GM18517 (cell line): Measurements from ENCODE around the gene AFAP1.

Source experiments
- ATAC-seq: cut with Tn5 transposase; IDR thresholded peaks from one replicate; pipeline ENCODE4 v1.9.1; 2021; ENCODE audit warnings: mild to moderate bottlenecking, moderate library complexity; ENCODE audit not compliant: unreplicated experiment

The AFAP1 gene

DNA sequence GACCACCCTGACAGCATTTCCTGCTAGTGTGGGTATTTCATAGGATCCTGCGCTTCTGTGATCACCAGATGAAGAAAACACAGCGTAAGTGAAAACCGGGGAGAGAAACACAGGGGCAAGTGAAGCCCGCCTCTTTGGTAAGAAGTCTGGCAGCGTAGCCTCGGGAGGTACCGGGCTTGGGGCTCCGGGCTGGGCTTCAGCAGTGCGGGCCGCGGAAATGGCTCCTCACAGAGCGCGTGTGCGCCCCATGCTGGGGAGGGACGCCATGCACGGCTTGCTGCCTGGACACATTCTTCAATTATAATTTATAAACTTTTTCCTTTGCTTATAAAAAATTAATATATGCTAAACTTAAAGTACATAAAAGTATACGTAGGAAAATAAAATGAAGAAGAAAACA lies 151.5 kb downstream of the AFAP1 start:
- no peak for ATAC-seq

DNA sequence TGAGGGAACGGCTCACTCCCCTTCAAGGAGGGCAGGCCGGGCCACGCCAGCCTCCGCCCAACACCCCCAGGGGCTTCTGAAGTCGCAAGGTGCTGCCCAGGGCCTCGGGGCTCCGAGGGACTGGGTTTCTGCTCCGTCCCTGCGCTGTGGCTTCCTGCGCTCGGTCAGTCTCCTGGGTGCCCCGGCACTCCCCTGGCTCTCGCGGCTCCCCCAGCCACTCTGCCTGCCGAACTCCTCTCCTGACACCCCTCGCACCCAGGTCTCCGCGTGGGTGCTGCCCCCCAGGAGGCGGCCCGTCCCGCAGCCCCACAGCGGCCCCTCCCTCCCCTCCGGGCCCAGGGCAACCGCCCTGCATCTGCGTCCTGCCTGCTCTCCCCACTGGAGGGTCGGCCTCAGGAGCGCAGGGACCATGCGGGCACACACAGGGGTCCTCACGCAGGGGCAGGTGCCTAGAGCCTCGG lies 151.9 kb downstream of the AFAP1 start:
- ATAC-seq: no peak

DNA sequence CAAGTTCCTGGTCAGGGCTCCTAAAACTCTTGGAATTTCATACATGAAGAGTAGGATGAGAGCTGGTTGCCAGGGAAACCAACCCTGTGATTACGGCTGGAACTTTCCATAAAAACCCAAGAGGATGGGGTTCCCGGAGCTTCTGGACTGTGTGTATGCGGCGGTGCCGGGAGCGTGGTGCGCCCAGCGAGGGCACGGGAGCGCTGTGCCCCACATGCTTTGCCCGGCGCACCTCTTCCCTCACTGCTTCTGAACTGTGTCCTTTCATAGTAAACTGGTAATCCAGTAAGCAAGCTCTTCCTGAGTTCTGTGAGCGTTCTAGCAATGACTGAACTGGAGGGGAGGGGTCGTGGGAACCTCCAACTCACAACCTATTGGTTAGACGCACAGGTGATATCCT lies 152.6 kb downstream of the AFAP1 start:
- no peak for ATAC-seq

DNA sequence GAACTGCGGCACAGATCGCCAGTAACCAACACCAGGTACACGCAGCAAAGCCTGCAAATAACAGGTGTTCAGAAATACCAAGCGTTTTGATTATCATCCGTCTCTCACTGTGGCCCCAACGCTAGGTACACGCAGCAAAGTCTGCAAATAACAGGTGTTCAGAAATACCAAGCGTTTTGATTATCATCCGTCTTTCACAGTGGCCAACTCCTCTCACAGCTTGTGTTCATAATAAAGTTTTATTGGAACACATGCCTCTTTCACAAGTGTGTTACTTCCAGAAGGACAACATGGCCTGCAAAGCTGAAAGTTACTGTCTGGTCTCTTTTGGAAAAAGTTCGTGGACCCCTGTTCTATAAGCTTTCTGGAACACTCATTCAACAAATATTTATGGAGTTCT lies 153.1 kb downstream of the AFAP1 start:
- no peak for ATAC-seq

DNA sequence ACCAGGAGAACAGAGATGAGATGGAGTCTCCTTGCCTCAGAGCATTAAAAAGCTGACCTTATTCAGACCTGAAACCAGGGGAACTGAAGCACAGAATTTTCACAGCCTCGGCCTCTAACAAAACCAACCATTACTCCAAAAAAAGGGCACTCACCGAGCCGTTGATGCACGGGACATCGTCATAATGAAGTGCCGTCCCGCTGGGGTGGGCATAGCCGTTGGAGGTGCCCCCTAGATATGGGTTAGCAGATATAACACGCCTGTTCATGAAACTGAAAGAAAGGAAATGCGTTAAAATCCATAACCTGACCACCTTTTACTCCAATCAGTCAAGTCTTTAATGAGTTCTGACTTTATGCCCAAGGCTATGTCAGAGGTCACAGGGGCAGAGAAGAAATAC lies 153.6 kb downstream of the AFAP1 start:
- ATAC-seq: no peak

DNA sequence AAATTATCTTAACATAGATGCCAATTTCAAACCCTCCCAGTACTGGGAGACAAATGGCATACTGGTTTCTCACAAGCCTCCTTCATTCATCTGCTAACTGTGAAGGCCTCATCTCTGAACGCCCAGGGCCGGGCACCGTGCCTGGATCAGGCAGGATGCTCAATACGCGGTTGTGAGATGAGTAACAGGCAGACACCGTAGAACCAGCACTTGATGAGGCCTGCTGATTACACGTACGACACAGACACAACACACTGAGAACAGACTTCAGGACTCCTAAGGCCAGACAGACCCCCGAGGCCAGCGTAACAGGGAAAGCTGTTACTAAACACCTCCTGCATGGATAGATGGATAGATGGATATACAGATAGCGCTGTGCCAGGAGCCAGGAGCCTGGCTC lies 154.6 kb downstream of the AFAP1 start:
- ATAC-seq: no peak

DNA sequence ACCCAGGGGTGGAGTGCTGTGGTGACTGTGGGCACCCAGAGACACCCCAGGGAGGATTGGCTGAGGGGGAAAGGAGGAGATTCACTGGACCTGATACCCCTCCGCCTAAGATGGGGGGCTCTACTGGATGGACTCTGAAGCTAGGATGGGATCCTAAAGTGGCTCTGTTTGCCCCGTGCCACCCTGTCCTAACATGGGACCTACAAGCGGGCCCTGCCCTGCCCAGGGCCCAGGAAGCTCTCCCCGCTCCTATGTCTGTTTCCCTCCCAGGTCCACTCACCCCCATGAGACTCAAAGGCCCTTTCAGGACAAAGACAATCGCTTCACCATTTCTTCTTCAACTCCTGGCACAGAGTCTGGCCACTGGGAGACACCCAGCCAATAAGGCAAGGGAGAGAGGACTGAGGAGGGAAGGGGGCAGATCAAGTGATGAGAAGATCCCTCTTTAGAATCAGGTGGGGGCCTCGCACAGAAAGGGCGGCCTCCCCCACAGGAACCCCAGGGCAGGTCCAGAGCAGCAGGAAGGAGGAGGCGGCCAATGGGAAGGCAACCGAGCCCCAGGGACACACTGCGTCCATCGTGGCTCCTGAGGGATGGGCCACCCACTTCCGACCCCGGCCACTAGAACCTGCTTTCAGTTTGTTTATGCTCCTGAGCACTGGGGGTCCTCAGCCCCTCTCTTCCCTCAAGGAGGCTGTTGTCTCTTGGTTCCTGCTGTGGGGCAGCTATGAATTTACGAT lies 155.4 kb downstream of the AFAP1 start:
- no peak for ATAC-seq

DNA sequence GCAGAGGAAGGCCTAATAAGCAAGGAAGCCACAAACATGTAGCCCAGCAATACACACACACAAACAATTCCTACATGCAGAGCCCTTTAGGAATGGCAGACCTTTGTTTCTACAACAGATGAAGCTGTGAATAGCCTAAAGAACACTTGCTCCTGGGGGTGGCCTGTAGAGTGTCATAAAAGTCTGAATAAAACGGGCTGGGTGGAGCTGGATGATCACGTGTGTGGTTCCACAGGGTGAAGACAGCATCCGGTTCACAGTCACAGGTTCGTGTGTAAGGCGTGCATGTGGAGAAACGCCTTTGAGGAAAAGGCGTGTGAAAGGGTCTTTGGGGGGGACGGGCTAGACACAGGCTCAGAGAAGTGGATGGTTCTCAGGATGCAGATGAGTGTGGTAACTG lies 156.1 kb downstream of the AFAP1 start:
- no peak for ATAC-seq

DNA sequence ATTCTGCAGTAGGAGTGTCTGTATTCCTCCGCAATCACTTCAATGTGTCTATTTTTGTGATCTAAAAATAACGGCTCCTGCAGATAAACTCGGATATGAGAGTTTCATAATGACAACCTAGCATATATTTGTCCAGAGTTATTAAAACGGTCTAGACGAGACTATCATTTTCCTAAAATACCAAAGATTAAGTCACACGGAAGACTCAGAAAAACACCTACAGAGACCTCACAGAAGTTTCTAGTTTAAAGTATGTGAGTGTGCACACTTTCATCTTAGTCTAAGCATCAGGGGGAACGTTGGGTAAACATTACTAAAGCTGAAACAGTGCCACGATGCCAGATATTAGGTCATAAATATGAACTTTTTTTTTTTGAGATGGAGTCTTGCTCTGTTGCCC lies 156.9 kb downstream of the AFAP1 start:
- no peak for ATAC-seq

DNA sequence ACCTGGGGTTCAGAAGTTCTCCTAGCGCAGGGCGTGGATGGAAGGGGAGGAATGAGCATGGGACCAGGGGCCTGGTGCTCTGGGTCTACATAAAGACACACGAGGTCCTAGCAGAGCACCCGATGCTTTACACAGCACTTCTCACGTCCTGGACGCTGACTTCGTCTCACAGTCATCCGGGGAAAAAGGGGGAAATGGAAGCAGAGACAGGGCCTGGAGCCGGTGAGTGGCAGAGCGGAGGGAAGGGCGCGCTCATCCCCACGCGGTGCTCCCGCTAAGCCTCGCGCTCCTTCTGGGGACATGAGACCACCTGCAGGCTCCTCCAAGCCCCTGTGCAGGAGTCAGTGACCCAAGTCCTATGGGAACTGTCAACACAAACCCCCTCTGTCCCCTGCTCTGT lies 157.7 kb downstream of the AFAP1 start:
- no peak for ATAC-seq

DNA sequence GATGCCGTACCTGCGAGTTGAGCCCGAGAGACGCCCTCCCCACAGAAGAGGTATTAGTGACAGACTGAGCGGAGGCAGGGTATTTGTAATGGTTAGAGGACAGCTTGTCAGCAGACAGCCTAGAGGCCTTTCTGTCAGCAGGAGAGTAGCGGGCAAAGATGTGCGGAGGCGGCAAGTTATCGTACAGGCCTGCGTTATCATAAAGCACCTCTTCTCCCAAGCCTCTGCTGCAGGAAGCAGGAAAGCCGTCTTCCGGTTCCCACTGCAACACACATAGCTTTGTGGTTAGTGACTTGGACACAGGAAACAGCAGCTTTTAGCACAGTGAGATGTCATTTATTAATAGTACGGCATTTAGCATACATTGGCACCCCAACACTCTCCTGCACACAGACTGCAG lies 158.3 kb downstream of the AFAP1 start:
- ATAC-seq: no peak

DNA sequence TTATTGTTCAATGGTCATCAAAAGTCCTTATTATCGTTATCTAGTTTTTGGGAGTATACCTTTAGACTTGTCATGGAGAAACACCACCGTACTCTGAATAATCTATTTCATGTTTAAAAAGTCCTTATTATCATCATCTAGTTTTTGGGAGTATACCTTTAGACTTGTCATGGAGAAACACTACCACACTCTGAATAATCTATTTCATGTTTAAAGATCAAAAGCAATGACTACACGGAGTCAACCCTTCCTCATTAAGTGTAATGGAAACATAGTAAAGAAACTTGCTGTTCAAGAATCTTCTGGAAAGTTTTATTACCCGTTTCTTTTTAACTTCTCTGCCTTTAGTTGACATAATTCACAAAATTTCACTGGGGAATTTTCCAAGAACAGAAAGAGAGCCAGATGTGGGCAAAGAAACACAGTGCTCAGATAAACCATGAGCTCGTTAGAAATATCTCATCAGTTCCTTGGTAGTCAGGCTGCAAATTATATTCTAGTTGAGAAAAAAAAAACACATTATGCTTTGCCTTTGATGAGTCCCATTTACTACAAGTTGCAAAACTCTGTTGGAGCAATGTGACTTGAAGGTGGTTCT lies 158.8 kb downstream of the AFAP1 start:
- ATAC-seq: no peak

DNA sequence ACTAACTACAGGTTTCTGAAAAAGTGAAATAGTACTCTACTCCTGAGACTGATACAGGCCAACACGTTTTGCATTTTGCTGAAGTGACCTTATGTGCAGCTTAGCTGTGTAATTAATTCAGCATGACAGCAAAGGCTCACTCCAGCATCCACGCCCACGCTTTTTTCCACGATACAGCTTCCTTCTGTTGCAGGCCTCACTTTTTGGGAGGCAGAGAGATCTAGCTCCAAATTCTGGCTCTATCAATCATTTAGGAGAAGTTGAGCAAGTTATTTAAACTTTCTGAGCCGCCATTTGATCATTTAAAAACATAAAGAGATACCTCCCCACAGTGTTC lies 160.3 kb downstream of the AFAP1 start:
- no peak for ATAC-seq

DNA sequence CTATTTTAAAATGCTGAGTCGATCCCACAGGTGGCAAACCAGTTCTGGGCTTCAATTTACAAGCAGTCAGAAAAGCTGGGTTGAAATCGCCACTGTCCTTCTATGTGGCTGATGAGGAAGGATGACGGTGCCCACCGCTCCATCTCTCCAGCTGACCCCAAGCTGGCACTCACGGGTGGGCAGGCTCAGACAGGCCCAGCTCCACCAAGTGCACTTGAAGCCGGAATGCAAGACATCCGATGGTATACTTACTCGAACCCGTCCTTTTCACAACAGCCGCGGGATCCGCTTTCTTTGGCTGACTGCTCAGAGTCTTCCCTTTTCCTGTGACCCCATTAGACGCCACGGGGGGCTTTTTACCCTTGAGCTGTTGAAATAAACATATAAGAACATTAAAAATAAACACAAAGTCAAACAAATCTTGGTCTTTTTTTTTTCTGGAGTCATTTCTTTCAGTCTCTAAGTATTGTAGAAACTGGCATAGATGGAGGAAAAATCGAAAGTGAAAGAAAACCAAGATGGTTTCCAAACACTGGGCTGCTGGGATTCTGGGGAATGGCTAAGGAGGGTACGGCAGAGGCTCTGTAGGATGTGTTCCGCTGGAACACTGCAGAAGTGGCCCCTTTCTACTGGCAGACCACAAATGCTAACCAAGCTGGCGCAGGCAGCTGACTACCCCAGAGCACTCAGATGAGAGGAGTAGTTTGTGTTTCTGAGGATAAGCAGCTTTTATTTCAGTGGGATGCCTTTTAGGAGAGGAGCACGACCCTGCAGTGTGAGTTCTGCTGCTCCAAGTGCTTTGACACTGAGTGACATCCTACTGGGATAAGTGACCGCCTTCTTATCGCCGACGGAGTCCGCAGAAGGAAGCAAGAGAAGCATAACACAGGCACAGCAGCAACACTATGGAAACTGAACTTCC lies 160.9 kb downstream of the AFAP1 start:
- no peak for ATAC-seq

DNA sequence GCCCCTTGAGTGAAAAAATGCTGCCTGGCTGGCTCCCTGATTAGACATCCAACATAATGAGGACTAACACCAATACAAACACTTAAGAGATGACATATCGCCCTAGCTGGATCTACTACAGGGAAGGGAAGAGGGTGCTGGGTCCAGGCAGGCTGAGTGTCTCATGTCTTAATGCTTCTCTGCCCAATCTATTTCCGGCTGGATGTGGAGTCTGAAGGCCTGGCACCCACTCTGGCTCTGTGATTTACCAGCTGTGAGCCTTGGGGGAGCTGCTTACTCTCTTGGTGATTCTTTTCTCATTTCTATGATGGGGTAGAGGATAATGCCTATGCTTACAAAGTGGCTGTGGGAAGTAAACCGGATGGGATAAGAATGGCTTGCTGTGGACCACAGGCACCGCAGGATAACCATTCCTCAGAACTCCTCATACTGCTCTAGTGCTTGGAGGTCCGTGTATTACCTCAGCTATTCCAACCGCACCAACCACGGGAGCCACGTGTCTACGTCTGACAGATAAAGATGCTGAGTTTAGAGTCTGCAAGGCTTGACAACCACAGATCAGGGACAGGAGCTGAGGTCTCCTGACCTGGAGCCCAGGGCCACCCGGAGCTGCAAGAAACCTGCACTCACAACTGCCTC lies 161.7 kb downstream of the AFAP1 start:
- no peak for ATAC-seq

DNA sequence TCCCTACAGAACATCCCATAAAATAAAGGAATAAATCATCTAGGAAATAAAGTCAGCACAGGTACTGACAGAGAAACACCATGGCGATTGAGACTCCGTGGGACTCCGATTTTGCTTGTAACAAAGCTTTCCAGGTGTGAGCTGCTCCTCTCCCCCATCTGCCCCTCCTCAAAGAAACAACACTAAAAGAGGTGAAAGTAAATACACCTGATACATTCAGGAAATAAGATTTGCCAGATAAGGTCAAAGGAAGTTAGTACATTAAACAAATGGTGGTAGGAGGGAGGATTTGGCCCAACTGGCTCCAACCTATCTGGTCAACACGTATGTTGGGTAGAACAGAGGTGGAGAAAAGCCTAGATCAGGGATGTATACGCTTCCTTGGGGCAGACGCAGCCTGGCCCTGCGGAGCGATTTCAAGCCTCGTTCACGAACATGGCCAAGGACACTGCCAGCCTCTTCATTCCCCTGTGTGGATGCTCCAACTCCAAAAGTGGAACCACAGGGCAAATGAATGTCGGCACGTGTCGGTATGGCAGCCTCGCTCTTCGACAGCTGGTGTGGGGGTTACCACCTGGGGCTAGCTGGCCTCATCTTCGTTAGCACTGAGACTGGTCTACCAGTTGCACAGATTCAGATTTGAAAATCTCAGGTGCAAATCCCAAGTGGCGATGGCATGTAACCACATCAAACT lies 162.5 kb downstream of the AFAP1 start:
- no peak for ATAC-seq

DNA sequence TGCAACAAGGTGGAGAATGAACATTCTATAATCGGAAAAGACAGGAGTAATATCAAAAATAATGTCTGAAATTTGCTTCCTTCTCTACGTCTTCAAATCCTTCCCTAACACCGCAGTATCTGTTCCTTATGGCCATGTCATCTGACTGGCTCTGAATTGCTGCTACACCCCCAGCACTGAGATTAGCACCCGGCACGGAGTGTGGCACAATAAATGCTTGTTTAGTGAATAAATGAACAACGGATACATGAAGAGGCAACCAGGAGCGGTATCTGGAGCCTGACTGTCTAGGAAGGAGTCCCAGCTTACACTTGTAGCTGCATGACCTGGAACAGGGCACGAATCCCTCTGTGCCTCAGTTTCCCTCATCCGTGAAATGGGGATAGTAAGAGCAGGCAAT lies 164.3 kb downstream of the AFAP1 start:
- ATAC-seq: no peak

DNA sequence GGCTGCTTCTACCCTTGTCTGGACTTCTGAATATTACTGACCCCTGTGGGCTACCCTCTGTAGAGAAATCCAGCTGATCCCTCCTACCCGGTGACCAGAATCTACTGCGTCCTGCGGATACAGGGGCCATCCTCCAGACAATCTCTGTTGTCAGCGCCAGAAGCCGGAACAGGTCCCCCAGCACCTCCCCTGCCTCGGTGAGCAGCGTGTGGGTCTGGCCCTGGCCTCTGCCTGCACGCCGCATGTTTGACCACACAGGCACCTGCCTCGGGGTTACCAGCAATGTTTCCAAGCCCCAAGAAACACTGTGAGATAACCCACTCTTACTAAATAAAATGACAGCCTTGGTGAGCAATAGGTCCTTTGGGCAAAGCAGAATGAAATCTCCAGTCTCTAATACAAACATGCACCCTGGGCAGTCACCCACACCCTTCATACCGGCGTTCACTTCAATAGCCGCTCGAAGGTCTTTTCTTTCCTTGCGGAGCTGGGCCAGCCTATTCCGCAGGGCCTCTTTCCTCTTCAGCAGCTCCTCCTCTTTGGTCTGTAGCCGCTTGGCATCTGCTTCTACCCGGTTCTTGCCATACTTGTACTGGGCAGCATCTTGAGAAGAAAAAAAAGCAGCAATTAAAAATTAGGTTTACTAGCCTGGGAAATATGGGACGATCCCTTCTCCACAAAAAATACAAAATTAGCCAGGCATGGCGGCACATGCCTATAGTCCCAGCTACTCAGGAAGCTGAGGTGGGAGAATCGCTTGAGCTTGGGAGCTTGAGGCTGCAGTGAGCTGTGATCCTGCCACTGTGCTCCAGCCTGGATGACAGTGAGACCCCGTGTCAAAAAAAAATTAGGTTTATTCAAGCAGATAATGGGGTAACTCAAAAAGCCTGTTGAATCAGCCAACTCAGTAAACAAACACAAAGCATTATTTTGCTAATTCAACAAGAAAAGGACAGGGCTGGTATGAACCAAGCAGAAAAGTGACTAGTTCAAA lies 165.1 kb downstream of the AFAP1 start:
- no peak for ATAC-seq

DNA sequence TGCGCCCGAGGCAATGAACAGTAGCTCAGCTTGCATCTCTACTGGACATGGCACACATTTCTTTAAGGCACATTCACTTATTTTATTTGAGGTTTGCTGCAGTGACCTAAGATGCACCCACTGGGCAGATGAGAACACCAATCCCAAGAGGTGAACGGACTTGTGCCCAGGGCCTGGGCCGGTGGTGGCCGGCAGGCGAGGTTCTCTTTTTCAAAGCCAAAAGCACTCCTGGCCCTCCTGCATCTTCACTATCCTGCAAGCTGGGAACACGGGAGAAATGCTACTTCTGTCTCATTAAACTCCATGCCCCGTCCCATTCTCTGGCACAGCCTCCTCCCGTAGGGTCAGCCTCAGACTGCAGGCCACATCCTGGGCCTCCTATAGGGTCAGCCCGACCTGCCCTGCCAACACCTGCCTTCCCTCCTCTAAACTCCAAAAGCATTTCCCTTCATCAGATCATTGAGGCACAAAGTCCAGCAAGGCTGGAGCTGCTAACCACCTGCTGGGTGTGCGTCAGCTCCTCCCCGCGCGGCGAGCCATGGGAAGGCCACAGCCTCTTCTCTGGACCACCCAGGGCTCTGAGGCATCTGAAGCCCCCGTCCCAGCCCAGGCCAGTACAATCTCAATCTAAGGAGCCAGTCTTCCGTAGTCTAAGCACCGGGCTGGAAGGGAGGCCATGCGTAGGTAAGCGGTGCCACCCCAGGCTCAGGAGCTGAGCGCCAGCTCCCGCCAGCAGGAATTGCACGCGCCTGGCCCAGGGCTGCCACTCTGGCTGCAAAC lies 166.1 kb downstream of the AFAP1 start:
- no peak for ATAC-seq
